ENCODE data around the gene PXN. TPM values are rescaled to one million over a fixed set of nuclear protein-coding genes. Genes with fewer than 3 reads are reported as not detected.

The PXN gene
- total RNA-seq, 2 donors from 2014 or later = 29.3 to 35.9 TPM

GRCh38 chr12:120266180-120266870 lies 795 bp upstream of the PXN start:
- Histone ChIP-seq H3K4me3 (no peak overlapping the region), H3K36me3 (replicated peaks in 1 of 2; ENCODE audit: insufficient read depth in 1 of 2, low read depth in 2 of 2) (no peaks in the 10 kb centered on the region), H3K27ac (peak overlapping the region in 2 of 4 donors; percentile 11 to 32), H3K27me3 (no peaks in the 10 kb centered on the region), H3K9me3 (no peaks in the 10 kb centered on the region), H3K4me1 (peaks cover 35% of the 10 kb centered on the region)
- intact Hi-C loops (cut with DNase I) = loop anchor here (5.0 kb wide), 1 partner anchor 39 kb away; no protein-coding TSS in a partner anchor
- no peak for TF ChIP-seq CTCF (IDR thresholded peaks at IDR 0.05)
- TF ChIP-seq POLR2A (IDR thresholded peaks at IDR 0.05) = no peak
- ATAC-seq = no peak
- no peak for DNase-seq
- 28 to 31% methylated on average over 8 of the region's 8 CpGs for WGBS, 2 donors

GRCh38 chr12:120264904-120265472 lies 542 bp downstream of the PXN start:
- no peaks in the 10 kb centered on the region for H3K9me3 ChIP-seq

GRCh38 chr12:120264086-120264903 lies 1.2 kb downstream of the PXN start:
- 24 to 27% methylated on average over 8 to 15 of the region's 15 CpGs for WGBS, 2 donors
- peaks cover 42% of the 10 kb centered on the region for H3K4me1 ChIP-seq
- ATAC-seq (no peak), DNase-seq (peak in 3 of 4 donors; percentile 25 to 38 (median 38))
- H3K4me3 ChIP-seq = no peak overlapping the region
- intact Hi-C loops (cut with DNase I) = no loop called here
- no peaks in the 10 kb centered on the region for H3K27me3 ChIP-seq
- no peak for TF ChIP-seq CTCF (IDR thresholded peaks at IDR 0.05)
- TF ChIP-seq POLR2A (IDR thresholded peaks at IDR 0.05) = no peak
- H3K36me3 ChIP-seq (replicated peaks in 1 of 2; ENCODE audit: insufficient read depth in 1 of 2, low read depth in 2 of 2) = no peaks in the 10 kb centered on the region
- H3K27ac ChIP-seq = peak overlapping the region; percentile 66 to 88 (median 78)
- H3K9me3 ChIP-seq = no peaks in the 10 kb centered on the region

More at GRCh38 chr12:120264904-120265472, 542 bp downstream of the PXN start:
- intact Hi-C loops (cut with DNase I) = loop anchor here (5.0 kb wide), 1 partner anchor 38 kb away; no protein-coding TSS in a partner anchor
- H3K27me3 ChIP-seq = no peaks in the 10 kb centered on the region
- peaks cover 35% of the 10 kb centered on the region for H3K4me1 ChIP-seq
- ATAC-seq (no peak), DNase-seq (no peak)
- 2 to 3% methylated on average over 14 to 25 of the region's 29 CpGs for WGBS, 2 donors
- peak overlapping the region; percentile 66 to 88 (median 78) for H3K27ac ChIP-seq
- no peaks in the 10 kb centered on the region for H3K36me3 ChIP-seq (replicated peaks in 1 of 2; ENCODE audit: insufficient read depth in 1 of 2, low read depth in 2 of 2)
- no peak for TF ChIP-seq CTCF (IDR thresholded peaks at IDR 0.05)
- TF ChIP-seq POLR2A (IDR thresholded peaks at IDR 0.05) = no peak
- H3K4me3 ChIP-seq = peak overlapping the region; percentile 84 to 89

GRCh38 chr12:120263748-120264085 lies 1.8 kb downstream of the PXN start:
- H3K4me3 ChIP-seq = no peak overlapping the region
- H3K27ac ChIP-seq = peak overlapping the region; percentile 59 to 88 (median 78)
- ATAC-seq (no peak), DNase-seq (no peak)
- peaks cover 48% of the 10 kb centered on the region for H3K4me1 ChIP-seq
- no peaks in the 10 kb centered on the region for H3K36me3 ChIP-seq (replicated peaks in 1 of 2; ENCODE audit: insufficient read depth in 1 of 2, low read depth in 2 of 2)
- 2 to 18% methylated on average over 5 of the region's 5 CpGs for WGBS, 2 donors
- no peaks in the 10 kb centered on the region for H3K27me3 ChIP-seq
- TF ChIP-seq CTCF (IDR thresholded peaks at IDR 0.05) (no peak), POLR2A (IDR thresholded peaks at IDR 0.05) (no peak)
- intact Hi-C loops (cut with DNase I) = no loop called here
- H3K9me3 ChIP-seq = no peaks in the 10 kb centered on the region

Data from body of pancreas (tissue), 4 donors.